Activated gamma-delta T cell (primary cell): ENCODE data around the gene SACM1L.
"Not testable (repeated sequence)": the region's sequence is repeated elsewhere in the genome, so short reads cannot be mapped to it uniquely, and the experiment has no call there.

ENCODE experiments used
- DNase-seq: peaks from one replicate; lab custom pipeline; 2025; lab: John Stamatoyannopoulos, UW

SACM1L gene

GRCh38 chr3:45741742-45742460 lies 52.7 kb downstream of the SACM1L start:
- no peak for DNase-seq

- DNase-seq, result no peak
Measured at GRCh38 chr3:45742461-45743089, 53.4 kb downstream of the SACM1L start.

- no peak for DNase-seq
Measured at GRCh38 chr3:45746165-45746776, 57.1 kb downstream of the SACM1L start.

GRCh38 chr3:45746777-45747622 lies 57.8 kb downstream of the SACM1L start:
- DNase-seq, result no peak

- no peak for DNase-seq
Measured at GRCh38 chr3:45748068-45748467, 58.9 kb downstream of the SACM1L start.

- DNase-seq, result not testable (repeated sequence)
Measured at GRCh38 chr3:45749036-45749600, 59.9 kb downstream of the SACM1L start.

GRCh38 chr3:45749880-45750279 lies 60.7 kb downstream of the SACM1L start:
- DNase-seq, result no peak

GRCh38 chr3:45751537-45752242 lies 62.5 kb downstream of the SACM1L start:
- no peak for DNase-seq

- DNase-seq, result no peak
Measured at GRCh38 chr3:45753095-45753494, 63.9 kb downstream of the SACM1L start.

GRCh38 chr3:45754461-45754860 lies 65.3 kb downstream of the SACM1L start:
- DNase-seq, result no peak

GRCh38 chr3:45756055-45756454 lies 66.9 kb downstream of the SACM1L start:
- no peak for DNase-seq

- DNase-seq, result not testable (repeated sequence)
Measured at GRCh38 chr3:45757141-45757540, 67.9 kb downstream of the SACM1L start.

GRCh38 chr3:45758871-45759270 lies 69.7 kb downstream of the SACM1L start:
- no peak for DNase-seq

GRCh38 chr3:45759851-45760250 lies 70.7 kb downstream of the SACM1L start:
- DNase-seq, result no peak

- DNase-seq, result no peak
Measured at GRCh38 chr3:45760878-45761711, 71.9 kb downstream of the SACM1L start.

- DNase-seq, result no peak
Measured at GRCh38 chr3:45761831-45762230, 72.6 kb downstream of the SACM1L start.

GRCh38 chr3:45762647-45763302 lies 73.6 kb downstream of the SACM1L start:
- no peak for DNase-seq

GRCh38 chr3:45763303-45763675 lies 74.1 kb downstream of the SACM1L start:
- no peak for DNase-seq

- no peak for DNase-seq
Measured at GRCh38 chr3:45765266-45765851, 76.2 kb downstream of the SACM1L start.

- DNase-seq, result no peak
Measured at GRCh38 chr3:45765958-45766357, 76.8 kb downstream of the SACM1L start.
